NCI-H2196 treated with DMSO at 0.1 percent for 48 hours (cell line): ENCODE measurements around the gene RPS14.

ENCODE experiments used
- DNase-seq: peaks from one replicate; lab custom pipeline; 2025; ENCODE audit not compliant: unreplicated experiment; lab: John Stamatoyannopoulos, UW

RPS14 gene

DNA sequence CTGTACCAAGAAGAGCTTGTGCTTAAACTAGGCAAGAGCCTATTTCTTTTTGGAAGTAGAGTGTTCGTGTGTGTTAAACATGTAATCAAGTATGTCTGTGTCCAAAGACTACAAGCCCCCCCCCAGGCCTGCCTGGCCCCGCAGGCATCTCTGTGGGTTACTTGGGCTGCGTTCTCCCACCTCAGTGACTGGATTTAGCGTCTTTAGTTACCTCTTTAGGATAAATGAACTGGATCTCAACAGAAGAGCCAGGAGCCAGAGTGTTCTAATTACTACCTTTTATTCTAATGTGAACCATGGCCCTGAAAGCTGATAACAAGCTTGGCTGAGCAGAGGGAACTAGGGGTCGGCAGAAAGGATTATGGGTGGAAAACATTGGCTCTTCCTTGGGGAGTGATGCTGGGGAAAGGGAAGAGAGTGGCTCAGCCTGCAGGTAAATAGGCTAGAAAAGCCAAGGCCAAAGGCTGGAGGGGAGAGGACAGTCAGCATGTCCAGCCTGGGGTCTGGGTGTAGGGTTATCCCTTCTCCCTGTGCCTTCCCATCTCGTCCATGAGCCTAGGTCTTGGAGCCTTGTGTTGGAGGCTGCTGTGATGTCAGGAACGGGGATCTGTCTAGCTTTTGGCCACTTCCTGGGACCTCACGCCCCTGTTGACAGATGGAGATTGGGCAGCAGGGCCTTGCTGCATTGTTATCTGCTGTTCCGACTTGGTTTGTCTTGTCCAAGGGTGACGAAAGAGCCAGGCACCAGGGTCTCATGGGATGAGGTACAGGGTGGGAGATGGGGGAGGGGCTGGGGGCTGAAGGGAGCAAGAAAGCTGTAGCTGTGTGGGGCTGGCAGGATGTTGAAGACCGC, 47.9 kb downstream of the RPS14 start:
- no peak for DNase-seq

DNA sequence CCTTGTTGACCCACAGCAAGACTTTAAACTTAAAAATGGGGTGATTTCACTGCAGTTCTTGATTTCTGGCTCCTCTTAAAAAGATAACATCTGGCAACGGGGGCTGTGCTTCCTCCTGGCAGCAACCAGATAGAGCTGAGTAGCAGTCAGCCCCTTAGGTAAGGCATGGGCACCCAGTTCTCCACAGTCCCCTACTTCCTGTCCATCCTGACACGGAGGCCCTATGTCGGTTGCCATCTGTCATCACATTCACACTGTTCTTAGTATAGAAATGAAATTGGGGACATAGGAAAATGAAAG, 48.5 kb downstream of the RPS14 start:
- DNase-seq, result no peak

DNA sequence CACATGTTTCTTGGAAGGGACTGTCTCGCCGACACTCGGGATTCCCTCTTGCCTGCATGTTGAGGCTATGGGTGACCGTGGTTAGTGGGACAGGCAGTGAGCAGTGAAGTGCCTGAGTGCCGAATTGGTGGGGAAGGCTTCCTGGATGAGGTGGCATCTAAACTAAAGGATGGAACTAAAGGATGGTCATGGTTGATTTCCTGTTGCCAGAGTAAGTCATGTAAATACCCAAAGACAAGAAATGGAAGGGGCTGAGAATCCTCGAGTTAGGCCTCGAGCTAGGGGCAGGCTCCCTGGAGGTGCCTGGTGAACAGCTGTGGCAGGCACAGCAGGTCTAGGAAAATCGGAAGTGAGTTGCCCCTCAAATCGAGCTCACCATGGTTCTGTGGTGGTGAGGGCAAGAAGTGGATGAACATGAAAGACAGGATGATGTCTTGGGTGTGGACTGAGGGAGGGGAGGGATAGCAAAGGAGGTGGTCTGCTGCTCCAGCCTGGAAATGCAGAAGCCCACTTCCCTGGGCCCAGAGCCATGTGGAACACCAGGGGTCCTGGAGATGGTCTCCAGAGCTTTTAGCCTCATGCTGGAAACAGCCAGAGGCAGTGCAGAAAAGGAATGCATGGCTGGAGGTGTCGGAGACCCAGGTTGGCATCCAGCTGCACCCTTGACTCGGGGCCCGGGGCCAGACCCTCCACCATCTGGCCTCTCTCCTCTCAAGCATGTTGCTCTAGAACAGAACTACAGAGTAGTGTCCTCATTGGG, 49.0 kb downstream of the RPS14 start:
- DNase-seq, result no peak

DNA sequence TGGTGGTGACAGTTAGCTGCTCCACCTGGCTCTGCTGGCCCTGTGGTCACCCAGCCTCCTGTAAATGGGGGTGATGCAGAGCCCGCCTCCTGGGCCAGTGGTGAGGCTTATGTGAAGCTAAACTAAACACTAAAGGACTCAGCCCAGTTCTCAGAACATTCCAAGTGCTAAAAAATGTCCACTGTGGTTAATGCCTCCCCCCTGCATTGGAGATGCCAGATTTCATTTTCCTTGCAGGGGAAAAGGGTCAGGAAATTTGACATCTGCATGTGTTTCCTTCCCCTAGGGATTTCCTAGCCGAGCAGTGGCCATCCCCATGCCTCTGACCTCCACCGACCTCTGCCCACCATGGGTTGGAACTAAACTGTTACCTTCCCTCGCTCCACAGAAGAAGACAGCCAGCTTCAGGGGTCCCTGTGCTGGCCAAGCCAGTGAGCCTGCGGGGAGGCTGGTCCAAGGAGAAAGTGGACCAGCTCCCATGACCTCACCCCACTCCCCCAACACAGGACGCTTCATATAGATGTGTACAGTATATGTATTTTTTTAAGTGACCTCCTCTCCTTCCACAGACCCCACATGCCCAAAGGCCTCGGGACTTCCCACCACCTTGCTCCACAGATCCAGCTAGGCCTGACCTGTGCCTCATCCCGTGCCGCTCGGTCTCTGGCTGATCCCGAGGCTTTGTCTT, 49.9 kb downstream of the RPS14 start:
- no peak for DNase-seq

DNA sequence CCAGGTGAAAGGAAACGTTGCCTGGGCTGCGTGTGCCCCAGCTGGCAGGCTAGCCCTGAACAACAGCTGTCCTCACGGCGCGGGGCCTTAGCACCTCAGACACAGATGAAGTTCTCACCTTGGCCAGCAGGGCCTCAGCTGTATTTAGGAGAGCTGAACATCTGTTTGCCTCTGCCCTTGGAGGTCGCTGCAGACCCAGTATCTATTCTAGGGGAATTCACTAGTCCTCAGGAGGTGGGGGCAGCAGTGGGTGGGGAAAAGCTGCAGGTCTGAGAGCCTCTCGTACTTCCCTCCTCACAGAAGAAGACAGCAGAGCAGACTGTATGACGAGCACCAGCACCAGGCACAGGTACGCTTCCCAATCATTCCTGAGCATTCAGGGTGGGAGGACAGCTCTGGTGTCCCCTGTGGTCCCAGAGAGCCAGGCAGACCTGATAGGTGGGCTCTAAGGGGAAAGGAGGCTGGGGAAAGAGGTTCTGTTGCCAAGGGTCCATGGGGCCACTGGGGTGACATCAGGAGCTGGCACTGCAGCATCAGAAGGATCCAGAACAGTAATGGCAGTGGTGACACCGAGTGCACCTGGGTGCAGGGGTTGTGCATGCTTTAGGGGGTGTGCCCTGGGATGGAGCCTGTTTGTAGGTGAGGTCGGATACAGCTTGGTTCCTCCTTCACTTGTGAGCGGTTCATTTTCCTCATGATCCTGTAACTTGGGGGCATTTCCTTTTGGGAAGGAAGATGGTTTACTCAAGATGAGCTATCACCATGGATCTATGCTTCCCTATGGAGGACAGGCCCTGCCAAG, 50.6 kb downstream of the RPS14 start:
- DNase-seq, result no peak

DNA sequence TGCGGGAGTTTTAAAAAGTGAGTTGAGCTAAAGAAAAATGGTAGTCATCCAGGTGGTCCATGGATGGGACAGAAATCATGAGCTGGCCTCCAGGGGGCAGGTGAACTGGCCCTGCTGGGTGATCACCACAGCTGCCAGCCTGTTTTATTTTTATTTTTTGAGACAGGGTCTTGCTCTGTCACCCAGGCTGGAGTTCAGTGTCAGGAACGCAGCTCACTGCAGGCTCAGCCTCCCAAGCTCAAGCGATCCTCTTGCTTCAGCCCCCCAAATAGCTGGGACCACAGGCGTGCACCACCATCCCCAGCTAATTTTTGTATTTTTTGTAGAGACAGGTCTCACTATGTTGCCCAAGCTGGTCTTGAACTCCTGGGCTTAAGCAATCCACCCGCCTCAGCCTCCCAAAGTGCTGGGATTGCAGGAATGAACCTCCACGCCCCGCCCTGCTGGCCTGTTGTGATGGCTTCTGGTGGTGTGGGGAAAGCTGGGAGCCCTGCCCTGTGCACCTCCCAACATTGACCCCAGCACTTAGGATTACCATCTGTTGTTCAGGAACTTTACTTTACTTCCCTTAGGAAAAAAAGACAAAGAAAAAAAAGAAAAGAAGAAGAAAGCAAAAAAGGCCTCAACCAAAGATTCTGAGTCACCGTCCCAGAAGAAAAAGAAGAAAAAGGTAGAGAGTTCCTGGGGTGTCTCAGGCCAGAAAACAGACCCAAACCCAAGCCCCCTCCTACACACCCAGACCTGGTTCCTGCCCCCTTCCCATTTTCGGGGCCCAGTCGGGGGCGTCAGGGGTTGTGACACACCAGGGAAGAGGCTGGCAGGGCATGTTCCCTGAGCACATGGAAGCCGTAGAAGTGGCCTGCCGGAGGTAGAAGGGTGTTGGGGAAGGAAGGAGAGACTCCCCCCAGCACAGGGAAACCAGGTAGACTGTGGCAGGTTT, 51.5 kb downstream of the RPS14 start:
- no peak for DNase-seq

DNA sequence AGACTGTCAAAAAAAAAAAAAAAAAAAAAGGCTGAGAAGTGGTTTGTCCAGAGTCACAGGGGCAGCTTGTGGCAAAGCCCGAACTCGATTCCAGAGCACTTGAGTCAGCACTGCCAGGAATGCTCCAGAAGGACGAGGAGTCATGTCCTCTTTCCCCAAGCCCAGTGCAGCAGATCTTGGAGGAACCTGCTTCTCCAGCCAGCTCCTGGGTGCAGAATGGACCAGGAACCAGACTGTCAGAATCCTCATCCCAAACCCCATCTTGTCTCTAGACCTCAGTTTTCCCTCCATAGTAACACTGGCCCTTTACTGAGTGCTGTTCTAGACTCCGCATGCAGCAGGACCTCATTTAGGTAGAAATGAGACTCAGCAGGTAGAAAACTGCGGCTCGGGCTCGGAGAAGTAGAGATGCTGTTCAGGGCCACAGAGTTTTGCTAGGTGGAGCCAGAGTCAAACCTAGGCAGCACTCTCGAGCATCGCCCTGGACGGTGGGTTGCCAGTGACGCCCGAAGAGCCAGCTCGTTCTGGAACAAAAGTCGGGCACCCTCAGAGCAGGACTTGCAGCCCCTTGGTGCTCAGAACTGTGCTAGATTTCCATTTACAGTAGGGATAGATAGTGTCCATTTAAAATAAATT, 52.3 kb downstream of the RPS14 start:
- no peak for DNase-seq

DNA sequence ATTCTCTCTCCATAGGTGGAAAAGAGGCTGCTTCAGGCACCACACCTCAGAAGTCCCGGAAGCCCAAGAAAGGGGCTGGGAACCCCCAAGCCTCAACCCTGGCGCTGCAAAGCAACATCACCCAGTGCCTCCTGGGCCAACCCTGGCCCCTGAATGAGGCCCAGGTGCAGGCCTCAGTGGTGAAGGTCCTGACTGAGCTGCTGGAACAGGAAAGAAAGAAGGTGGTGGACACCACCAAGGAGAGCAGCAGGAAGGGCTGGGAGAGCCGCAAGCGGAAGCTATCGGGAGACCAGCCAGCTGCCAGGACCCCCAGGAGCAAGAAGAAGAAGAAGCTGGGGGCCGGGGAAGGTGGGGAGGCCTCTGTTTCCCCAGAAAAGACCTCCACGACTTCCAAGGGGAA, 53.3 kb downstream of the RPS14 start:
- DNase-seq, result no peak

DNA sequence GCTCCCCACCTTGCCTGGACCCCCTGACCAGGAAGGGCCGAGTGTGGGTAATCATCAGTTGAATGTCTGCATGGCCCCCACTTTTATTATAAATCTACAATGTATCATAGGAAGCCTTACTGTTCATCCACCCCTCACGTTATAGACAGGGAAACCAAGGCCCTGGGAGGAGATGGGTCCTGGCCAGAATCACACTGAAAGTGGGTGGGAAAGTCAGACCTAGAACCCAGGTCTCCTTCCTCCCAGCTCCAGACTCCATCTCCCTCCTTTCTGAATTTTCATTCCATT, 53.9 kb downstream of the RPS14 start:
- DNase-seq, result no peak

DNA sequence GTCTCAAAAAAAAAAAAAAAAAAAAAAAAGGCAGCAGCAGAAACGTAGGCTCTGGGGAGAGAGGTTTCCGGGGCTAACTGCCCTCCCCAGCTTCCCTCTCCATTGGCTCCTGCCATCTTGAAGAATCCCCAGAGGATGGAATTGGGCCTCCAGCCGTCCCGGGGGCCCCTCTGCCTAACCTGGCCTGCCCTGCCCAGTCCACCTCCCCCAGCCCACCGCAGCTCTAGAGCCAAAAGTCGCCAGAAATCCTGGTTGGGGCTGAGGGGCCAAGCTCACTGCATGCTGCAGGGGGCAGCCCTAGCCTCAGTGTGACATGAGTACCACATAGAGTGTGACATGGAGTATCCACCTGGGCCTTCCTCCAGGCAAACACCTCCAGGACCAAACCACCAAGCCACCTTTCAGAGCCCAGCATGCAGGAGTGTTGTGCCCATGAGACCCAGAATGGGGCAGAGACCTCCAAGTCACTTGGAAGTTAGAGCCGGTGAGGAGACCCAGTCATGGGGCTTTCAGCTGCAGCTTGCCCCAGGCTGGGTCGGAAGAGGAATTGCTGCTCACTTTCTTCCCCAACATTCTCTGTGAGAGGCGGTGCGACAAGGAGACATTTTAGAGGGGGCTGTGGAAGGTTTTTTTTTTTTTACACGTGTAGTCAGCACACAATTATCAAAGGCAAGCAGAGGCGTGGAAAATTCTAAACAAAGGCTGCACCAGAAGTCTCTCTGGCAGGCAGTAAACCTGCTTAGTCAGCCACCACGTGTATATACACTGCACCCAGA, 54.4 kb downstream of the RPS14 start:
- DNase-seq, result no peak

DNA sequence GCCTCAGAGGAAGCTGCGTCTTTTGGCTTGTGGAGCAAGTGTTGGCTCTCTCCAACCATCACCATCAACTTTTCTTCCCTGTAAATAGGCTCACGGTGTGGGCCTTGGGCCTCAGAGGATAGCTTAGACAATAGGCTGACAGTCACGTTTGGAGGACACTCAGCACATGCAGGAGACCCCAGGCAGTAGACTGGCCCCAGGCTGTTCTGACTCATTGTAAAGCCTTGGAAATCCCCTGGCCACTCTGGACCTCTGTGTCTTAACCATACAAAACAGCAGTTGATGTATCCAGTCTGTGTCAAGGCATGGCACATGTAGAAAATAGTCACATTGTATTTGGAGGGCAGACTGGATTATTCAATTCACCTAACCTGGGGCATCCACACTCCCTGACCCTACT, 55.4 kb downstream of the RPS14 start:
- no peak for DNase-seq

DNA sequence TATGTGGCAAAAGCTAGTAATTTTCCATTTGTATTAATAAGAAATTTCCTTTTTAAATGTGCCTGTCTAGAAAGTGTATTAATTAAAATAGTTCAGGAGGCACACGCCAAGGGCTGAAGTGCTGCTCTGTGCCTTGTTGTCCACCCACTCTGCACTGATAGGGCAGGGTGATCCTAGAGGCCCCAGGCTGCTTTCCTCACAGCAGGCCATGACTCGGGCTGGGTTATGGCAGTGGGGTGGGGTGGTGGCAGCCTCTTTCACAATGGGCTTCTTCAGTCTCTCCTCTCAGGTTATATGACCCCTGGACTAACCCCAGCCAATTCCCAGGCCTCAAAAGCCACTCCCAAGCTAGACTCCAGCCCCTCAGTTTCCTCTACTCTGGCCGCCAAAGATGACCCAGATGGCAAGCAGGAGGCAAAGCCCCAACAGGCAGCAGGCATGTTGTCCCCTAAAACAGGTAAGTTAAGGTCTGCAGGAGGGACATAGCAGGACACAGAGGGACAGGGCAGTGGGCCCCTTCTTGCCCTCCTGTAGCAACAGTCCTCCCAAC, 56.4 kb downstream of the RPS14 start:
- DNase-seq, result no peak

DNA sequence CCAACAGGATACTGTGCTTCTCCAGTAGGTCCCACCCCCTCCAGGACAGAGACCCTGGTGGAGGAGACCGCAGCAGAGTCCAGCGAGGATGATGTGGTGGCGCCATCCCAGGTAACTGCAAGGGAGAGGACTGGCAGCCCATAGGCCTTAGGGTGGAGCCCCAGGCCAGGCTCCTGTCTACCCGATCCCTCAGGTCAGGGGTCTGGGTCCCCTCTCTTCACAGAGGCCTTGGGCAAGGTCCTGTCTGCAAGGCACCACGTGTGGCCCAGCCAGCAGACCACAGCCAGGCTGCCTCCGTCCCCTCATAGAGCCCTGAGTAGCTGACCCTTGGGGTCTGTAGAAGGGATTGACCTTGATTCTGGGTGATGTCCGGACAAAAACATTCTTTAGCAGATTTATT, 56.9 kb downstream of the RPS14 start:
- DNase-seq, result no peak
